H1 (cell line): ENCODE results near the gene GRIA4. TPM values are rescaled to one million over a fixed set of nuclear protein-coding genes. Genes with fewer than 3 reads are reported as not detected.

Experiments
- CTCF ChIA-PET: fragments of 300-600 bp; sonication (Branson Sonifier 250); formaldehyde crosslinking; loops from one replicate; lab custom pipeline; 2021; ENCODE audit not compliant: partially characterized antibody; lab: Charles Lee
- POLR2A ChIA-PET: fragments of 300-600 bp; sonication (Branson Sonifier 250); formaldehyde crosslinking; loops from one replicate; lab custom pipeline; 2021; ENCODE audit warnings: inconsistent platforms; ENCODE audit not compliant: partially characterized antibody; lab: Charles Lee
- DNase-seq, 2 experiments: peaks; one replicate each; pipeline versions ENCODE4 v3.0.0 to v3.0.0-alpha.2; 2010 to 2022; ENCODE audit warnings: low spot score in 2 of 2, low read depth in 1 of 2, mixed read lengths in 1 of 2
- FAIRE-seq: peaks from 2 replicates; lab custom pipeline; 2011; peaks lifted over from hg19 to GRCh38; lab: Jason Lieb, UNC
- H2AFZ ChIP-seq: 2 replicates; pipeline ENCODE4 v1.8.1; 2012; ENCODE audit warnings: low read length, inconsistent platforms
- H2AK5ac ChIP-seq: 2 replicates; pipeline ENCODE4 v1.6.1; 2013; ENCODE audit warnings: low read depth, low read length
- H2BK120ac ChIP-seq: replicated peaks from 2 replicates; pipeline ENCODE3; 2013; ENCODE audit warnings: low read depth, low read length, inconsistent platforms
- H2BK12ac ChIP-seq: 2 replicates; pipeline ENCODE4 v1.6.1; 2013; ENCODE audit warnings: low read depth, low read length
- H2BK15ac ChIP-seq: 2 replicates; pipeline ENCODE4 v1.6.1; 2013; ENCODE audit warnings: low read length
- H2BK20ac ChIP-seq: 2 replicates; pipeline ENCODE4 v1.6.1; 2013; ENCODE audit warnings: low read length
- H2BK5ac ChIP-seq: 2 replicates; pipeline ENCODE4 v1.6.1; 2013; ENCODE audit warnings: low read depth, low read length
- H3K14ac ChIP-seq: 2 replicates; pipeline ENCODE4 v1.6.1; 2013; ENCODE audit warnings: inconsistent platforms; ENCODE audit not compliant: insufficient read length
- H3K18ac ChIP-seq: 2 replicates; pipeline ENCODE4 v1.6.1; 2013; ENCODE audit warnings: low read length; ENCODE audit errors: extremely low read depth
- H3K23ac ChIP-seq: 2 replicates; pipeline ENCODE4 v1.6.1; 2013; ENCODE audit warnings: inconsistent platforms; ENCODE audit not compliant: insufficient read length
- H3K23me2 ChIP-seq: 2 replicates; pipeline ENCODE4 v1.6.1; 2013; ENCODE audit warnings: low read depth, low read length
- H3K27ac ChIP-seq: 2 replicates; pipeline ENCODE4 v1.6.1; 2011; ENCODE audit warnings: low read depth, low read length, inconsistent platforms
- H3K27me3 ChIP-seq, 4 experiments: replicated peaks in 1 of 4; 1 replicate in 1 of 4; 2 replicates in 3 of 4; pipeline versions ENCODE4 v1.6.1 to v1.8.1; 2011 to 2013; ENCODE audit warnings: low read length in 3 of 4, mild to moderate bottlenecking in 3 of 4, inconsistent platforms in 2 of 4, mixed read lengths in 2 of 4, moderate library complexity in 1 of 4; ENCODE audit not compliant: control insufficient read depth in 3 of 4, insufficient read depth in 3 of 4; ENCODE audit errors: extremely low read depth in 1 of 4
- H3K36me3 ChIP-seq, 4 experiments: 2 replicates each; pipeline versions ENCODE4 v1.6.1 to v1.8.1; 2011 to 2013; ENCODE audit warnings: mild to moderate bottlenecking in 4 of 4, low read length in 3 of 4, moderate library complexity in 2 of 4, control low read depth in 1 of 4, inconsistent platforms in 1 of 4; ENCODE audit not compliant: insufficient read depth in 4 of 4, control insufficient read depth in 2 of 4
- H3K4ac ChIP-seq: replicated peaks from 2 replicates; pipeline ENCODE3; 2013; ENCODE audit warnings: low read length, low read depth, mixed read lengths, inconsistent platforms; ENCODE audit not compliant: insufficient read length
- H3K4me1 ChIP-seq, 4 experiments: replicated peaks in 1 of 4; 1 replicate in 1 of 4; 2 replicates in 3 of 4; pipeline versions ENCODE4 v1.6.1 to v1.8.1; 2011 to 2013; ENCODE audit warnings: low read length in 3 of 4, inconsistent platforms in 2 of 4, mixed read lengths in 1 of 4; ENCODE audit not compliant: insufficient read depth in 4 of 4, control insufficient read depth in 3 of 4
- H3K4me2 ChIP-seq, 2 experiments: 2 replicates each; pipeline versions ENCODE4 v1.6.1 to v1.8.1; 2011 to 2013; ENCODE audit warnings: low read depth in 2 of 2, low read length in 2 of 2, control low read depth in 1 of 2, inconsistent platforms in 1 of 2, mild to moderate bottlenecking in 1 of 2; ENCODE audit not compliant: insufficient read depth in 1 of 2
- H3K4me3 ChIP-seq, 4 experiments: fragments of 200-600, 300-600 bp in 1 of 4; sonication (generic), shearing (Covaris generic), sonication (Bioruptor Twin) in 1 of 4; 2 replicates each; pipeline versions ENCODE4 v1.5.1 to v1.8.1; 2011 to 2016; ENCODE audit warnings: low read length in 4 of 4, low read depth in 3 of 4, control low read depth in 2 of 4, inconsistent platforms in 2 of 4, mild to moderate bottlenecking in 2 of 4, mixed read lengths in 1 of 4, moderate library complexity in 1 of 4; ENCODE audit not compliant: insufficient read depth in 2 of 4; ENCODE audit errors: extremely low read depth in 1 of 4
- H3K56ac ChIP-seq: replicated peaks from 2 replicates; pipeline ENCODE3; 2013; ENCODE audit warnings: low read depth, mild to moderate bottlenecking, mixed read lengths, low read length, inconsistent platforms; ENCODE audit not compliant: insufficient read length
- H3K79me1 ChIP-seq: 2 replicates; pipeline ENCODE4 v1.6.1; 2013; ENCODE audit warnings: low read depth, low read length, control low read depth
- H3K79me2 ChIP-seq, 2 experiments: 2 replicates each; pipeline versions ENCODE4 v1.6.1 to v1.8.1; 2012 to 2013; ENCODE audit warnings: low read length in 2 of 2, mild to moderate bottlenecking in 2 of 2, inconsistent platforms in 1 of 2; ENCODE audit not compliant: insufficient read depth in 2 of 2, control insufficient read depth in 1 of 2
- H3K9ac ChIP-seq, 4 experiments: replicated peaks in 1 of 4; 1 replicate in 1 of 4; 2 replicates in 3 of 4; pipeline versions ENCODE4 v1.6.1 to v1.8.1; 2011 to 2013; ENCODE audit warnings: low read depth in 3 of 4, low read length in 3 of 4, control low read depth in 2 of 4, mild to moderate bottlenecking in 2 of 4, moderate library complexity in 2 of 4, inconsistent platforms in 1 of 4; ENCODE audit errors: extremely low read depth in 1 of 4
- H3K9me3 ChIP-seq, 2 experiments: 2 replicates each; pipeline versions ENCODE4 v1.6.1 to v1.8.1; 2012 to 2013; ENCODE audit warnings: mild to moderate bottlenecking in 2 of 2, moderate library complexity in 2 of 2, control low read depth in 1 of 2, inconsistent platforms in 1 of 2, low read depth in 1 of 2, low read length in 1 of 2, mixed read lengths in 1 of 2; ENCODE audit not compliant: insufficient read depth in 2 of 2
- H4K20me1 ChIP-seq, 2 experiments: replicated peaks in 1 of 2; 2 replicates each; pipeline versions ENCODE3 to v1.8.1; 2011 to 2013; ENCODE audit warnings: inconsistent platforms in 2 of 2, low read length in 2 of 2, mild to moderate bottlenecking in 1 of 2; ENCODE audit not compliant: insufficient read depth in 2 of 2, control insufficient read depth in 1 of 2
- H4K5ac ChIP-seq: 2 replicates; pipeline ENCODE4 v1.6.1; 2013; ENCODE audit warnings: low read length, low read depth, mixed read lengths, inconsistent platforms; ENCODE audit not compliant: insufficient read length
- H4K8ac ChIP-seq: 2 replicates; pipeline ENCODE4 v1.8.0; 2013; ENCODE audit warnings: mild to moderate bottlenecking, moderate library complexity, low read length, inconsistent platforms; ENCODE audit not compliant: insufficient read depth; ENCODE audit errors: extremely low read depth
- H4K91ac ChIP-seq: replicated peaks from 2 replicates; pipeline ENCODE3; 2013; ENCODE audit warnings: low read length, mixed read lengths, inconsistent platforms; ENCODE audit not compliant: insufficient read length
- ASH2L ChIP-seq: fragments of 200-600, 300-600 bp; sonication (generic); IDR thresholded peaks from one replicate; pipeline ENCODE4 v1.7.1; 2017; ENCODE audit warnings: low read length
- BACH1 ChIP-seq: IDR thresholded peaks from 2 replicates; pipeline ENCODE4 v1.6.1; 2012; ENCODE audit warnings: low read length, improper control_type of control experiment
- EP300 ChIP-seq, 2 experiments: IDR thresholded peaks; 1 replicate in 1 of 2; 2 replicates in 1 of 2; pipeline ENCODE4 v1.6.1; 2011 to 2012; ENCODE audit warnings: low read depth in 2 of 2, low read length in 2 of 2, mild to moderate bottlenecking in 2 of 2, borderline replicate concordance in 1 of 2, inconsistent platforms in 1 of 2, moderate library complexity in 1 of 2
- JUN ChIP-seq: IDR thresholded peaks from 2 replicates; pipeline ENCODE4 v1.6.1; 2011; ENCODE audit warnings: low read depth, mild to moderate bottlenecking, improper control_type of control experiment, low read length
- KDM4A ChIP-seq: IDR thresholded peaks from one replicate; pipeline ENCODE4 v1.7.1; 2012; ENCODE audit warnings: low read depth, mild to moderate bottlenecking, moderate library complexity, low read length, inconsistent platforms; ENCODE audit not compliant: severe bottlenecking
- MAX ChIP-seq: IDR thresholded peaks from 2 replicates; pipeline ENCODE4 v1.6.1; 2012; ENCODE audit warnings: inconsistent platforms
- RAD21 ChIP-seq, 2 experiments: IDR thresholded peaks in 1 of 2; conservative IDR thresholded peaks in 1 of 2; 2 replicates each; pipeline ENCODE4 v1.6.1; 2011; ENCODE audit warnings: low read depth in 2 of 2, low read length in 2 of 2, improper control_type of control experiment in 1 of 2, inconsistent platforms in 1 of 2, mild to moderate bottlenecking in 1 of 2, moderate library complexity in 1 of 2
- SP1 ChIP-seq: IDR thresholded peaks from 2 replicates; pipeline ENCODE4 v1.6.1; 2011; ENCODE audit warnings: low read depth, low read length
- SUZ12 ChIP-seq: fragments of 200-600 bp; sonication (generic); IDR thresholded peaks from 2 replicates; pipeline ENCODE4 v1.6.1; 2012; ENCODE audit warnings: mild to moderate bottlenecking, inconsistent platforms, low read length, moderate library complexity, mixed read lengths
- TEAD4 ChIP-seq: IDR thresholded peaks from 2 replicates; pipeline ENCODE4 v1.6.1; 2012; ENCODE audit warnings: low read depth, low read length, inconsistent platforms, mixed read lengths
- YY1 ChIP-seq: IDR thresholded peaks from 2 replicates; pipeline ENCODE4 v1.6.1; 2011; ENCODE audit warnings: low read depth, mild to moderate bottlenecking, low read length
- WGBS, 2 experiments: shearing (Covaris generic) in 1 of 2; methylation state at CpG; one replicate each; pipeline versions ENCODE4 v1.1.6 to v1.1.7; 2013 to 2015; ENCODE audit warnings: low lambda C conversion rate in 2 of 2, mixed read lengths in 2 of 2, inconsistent platforms in 1 of 2, low coverage in 1 of 2, missing lambda C conversion rate in 1 of 2; ENCODE audit not compliant: insufficient replicate concordance in 2 of 2, insufficient coverage in 1 of 2, insufficient read length in 1 of 2; ENCODE audit errors: extremely low coverage in 1 of 2, missing lambda C conversion rate in 1 of 2; 5-methylcytosine and 5-hydroxymethylcytosine counted together
- polyA plus RNA-seq, 7 experiments: library from polyadenylated mRNA; depleted of rRNA in 3 of 7; stranded (reverse) in 5 of 7; unstranded in 2 of 7; fragments of >200 nt in 5 of 7; fragments of 200-250 nt in 2 of 7; gene quantifications; 1 replicate in 5 of 7; 2 replicates in 1 of 7; 4 replicates in 1 of 7; pipeline versions ENCODE4 v1.2.1 to v1.2.3, GENCODE V29; 2011 to 2013; ENCODE audit warnings: missing spikeins in 2 of 7, mixed read lengths in 2 of 7
- total RNA-seq: library from RNA; stranded (reverse); fragmentation: NEBNext Ultra II Directional; extraction: Animal tissue kit (Norgen Biotek cat#: 25700); gene quantifications from 2 replicates; pipeline ENCODE4 v1.2.1, GENCODE V29; 2021

GRIA4 gene
- total and polyA plus RNA-seq, 2 of the 8 experiments (the other 6 are each of a cell fraction or from before 2014, with no cell fraction given) = 12.5 to 21.8 TPM

DNA sequence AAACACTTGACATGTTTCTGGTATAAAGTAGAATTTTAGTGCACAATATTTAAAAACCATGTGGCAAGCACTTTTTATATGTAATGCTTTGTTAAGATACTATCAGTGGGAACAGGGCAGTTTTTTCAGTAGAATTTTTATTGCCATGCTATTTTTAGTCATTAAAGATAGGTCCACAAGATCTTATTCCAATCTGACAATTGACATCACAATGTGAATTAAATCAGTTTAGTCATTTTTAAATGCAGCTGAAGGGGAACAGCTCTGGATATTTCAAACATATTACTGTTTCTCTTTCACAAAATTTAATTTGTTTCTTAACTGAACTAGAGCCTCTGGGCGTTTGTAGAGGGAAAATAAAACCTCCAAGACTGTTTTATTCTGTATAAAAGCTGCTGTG, 218.0 kb downstream of the GRIA4 start:
- H2BK15ac ChIP-seq = no peak overlapping the region
- no peaks in the 10 kb centered on the region for H3K4me1 ChIP-seq
- H3K23me2 ChIP-seq = no peaks in the 10 kb centered on the region
- no peaks in the 10 kb centered on the region for H3K9me3 ChIP-seq
- H2BK20ac ChIP-seq = no peak overlapping the region
- WGBS, 2 experiments = 76% methylated on average over 1 of the region's 1 CpG; no CpG with 5 or more reads in 1 of the 2 experiments
- H3K36me3 ChIP-seq = no peaks in the 10 kb centered on the region
- H4K5ac ChIP-seq = no peak overlapping the region
- H2BK12ac ChIP-seq = no peak overlapping the region
- no peak for TF ChIP-seq TEAD4
- no peak for TF ChIP-seq KDM4A
- TF ChIP-seq RAD21 (IDR thresholded peaks at IDR 0.05 in 1 of 2, conservative IDR thresholded peaks at IDR 0.05 in 1 of 2; ENCODE audit: low read depth in 2 of 2, low read length in 2 of 2) = no peak
- no peak for TF ChIP-seq EP300 (IDR thresholded peaks at IDR 0.05; ENCODE audit: borderline replicate concordance in 1 of 2, low read depth in 2 of 2, low read length in 2 of 2)
- TF ChIP-seq ASH2L = no peak
- no peak for TF ChIP-seq SP1
- no peak for TF ChIP-seq SUZ12
- TF ChIP-seq MAX = no peak
- TF ChIP-seq BACH1 = no peak
- TF ChIP-seq YY1 = no peak
- TF ChIP-seq JUN = no peak
- no peak overlapping the region for H3K4me2 ChIP-seq
- H2AFZ ChIP-seq = no peak overlapping the region
- H3K79me1 ChIP-seq = no peaks in the 10 kb centered on the region
- H2BK120ac ChIP-seq = no peak overlapping the region
- no peaks in the 10 kb centered on the region for H3K27me3 ChIP-seq
- no peaks in the 10 kb centered on the region for H3K79me2 ChIP-seq
- no peak overlapping the region for H3K4ac ChIP-seq
- no peak for DNase-seq
- no peak overlapping the region for H2BK5ac ChIP-seq
- H3K23ac ChIP-seq = no peak overlapping the region
- no peaks in the 10 kb centered on the region for H4K20me1 ChIP-seq
- ChIA-PET CTCF (no interaction called here), POLR2A (no interaction called here)
- no peak overlapping the region for H3K27ac ChIP-seq
- H4K8ac ChIP-seq = no peak overlapping the region
- no peak overlapping the region for H3K14ac ChIP-seq
- FAIRE-seq = no peak
- no peak overlapping the region for H4K91ac ChIP-seq
- no peak overlapping the region for H3K9ac ChIP-seq
- H3K56ac ChIP-seq = no peak overlapping the region
- H2AK5ac ChIP-seq = no peak overlapping the region
- H3K4me3 ChIP-seq = no peak overlapping the region
- no peak overlapping the region for H3K18ac ChIP-seq
